ENCODE measurements around the gene ZFYVE28.

The ZFYVE28 gene

DNA sequence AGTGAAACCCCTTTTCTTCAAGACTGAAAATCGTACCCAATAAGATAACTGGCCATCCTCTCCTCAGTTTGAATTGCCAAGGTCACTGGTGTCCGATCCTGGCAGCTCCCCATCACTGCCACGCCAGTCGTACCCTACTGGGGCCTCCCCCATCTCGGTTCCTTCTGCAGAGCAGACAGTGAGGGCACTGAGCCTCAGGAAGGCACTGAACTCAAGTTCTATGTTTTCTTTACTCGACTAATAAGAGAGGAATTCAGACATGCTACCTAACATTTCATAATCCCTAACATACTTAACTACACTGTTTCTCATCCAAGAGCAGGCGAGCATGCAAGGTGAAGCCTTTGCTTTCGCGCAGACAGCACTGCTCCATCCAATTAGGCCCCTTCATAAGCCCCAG lies 23.4 kb downstream of the ZFYVE28 start:
- FAIRE-seq, result no peak
- no peak for TF ChIP-seq POLR2AphosphoS5 (IDR thresholded peaks at IDR 0.05; ENCODE audit: low read depth, low read length)
- TF ChIP-seq TAF1 (IDR thresholded peaks at IDR 0.05; ENCODE audit: low read depth, low read length), result no peak
- no peak for TF ChIP-seq PAX5 (IDR thresholded peaks at IDR 0.05; ENCODE audit: insufficient read depth, low read length, severe bottlenecking)
- no peak for TF ChIP-seq SPI1 (IDR thresholded peaks at IDR 0.05; ENCODE audit: low read depth, low read length)
- TF ChIP-seq POU2F2 (IDR thresholded peaks at IDR 0.05; ENCODE audit: low read depth, low read length), result no peak
- no peak for TF ChIP-seq POLR2A (IDR thresholded peaks at IDR 0.05; ENCODE audit: low read depth, low read length)
- DNase-seq (ENCODE audit: insufficient read length, low spot score), result no peak

DNA sequence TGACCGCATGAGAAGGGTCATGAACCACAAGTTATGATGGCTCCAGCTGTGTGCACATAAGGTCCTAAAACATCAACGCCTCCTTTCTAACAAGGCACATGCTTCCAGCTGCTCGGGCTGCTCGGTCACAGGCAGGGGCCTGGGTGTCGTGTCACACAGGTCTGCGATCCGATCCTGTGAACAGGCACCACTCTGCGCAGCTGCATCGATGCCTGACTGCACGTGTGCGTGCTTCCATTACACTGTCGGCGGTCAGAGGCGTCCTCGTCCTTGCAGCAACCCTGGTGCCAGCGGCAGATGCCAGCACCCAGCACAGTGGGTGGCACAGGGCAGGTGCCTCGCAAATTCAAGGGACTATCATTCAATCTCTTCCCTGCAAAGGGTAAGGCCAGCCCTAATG lies 23.9 kb downstream of the ZFYVE28 start:
- TF ChIP-seq POLR2AphosphoS5 (IDR thresholded peaks at IDR 0.05; ENCODE audit: low read depth, low read length) (no peak), POLR2A (IDR thresholded peaks at IDR 0.05; ENCODE audit: low read depth, low read length) (no peak), PAX5 (IDR thresholded peaks at IDR 0.05; ENCODE audit: insufficient read depth, low read length, severe bottlenecking) (no peak)
- FAIRE-seq, result no peak
- no peak for DNase-seq (ENCODE audit: insufficient read length, low spot score)

DNA sequence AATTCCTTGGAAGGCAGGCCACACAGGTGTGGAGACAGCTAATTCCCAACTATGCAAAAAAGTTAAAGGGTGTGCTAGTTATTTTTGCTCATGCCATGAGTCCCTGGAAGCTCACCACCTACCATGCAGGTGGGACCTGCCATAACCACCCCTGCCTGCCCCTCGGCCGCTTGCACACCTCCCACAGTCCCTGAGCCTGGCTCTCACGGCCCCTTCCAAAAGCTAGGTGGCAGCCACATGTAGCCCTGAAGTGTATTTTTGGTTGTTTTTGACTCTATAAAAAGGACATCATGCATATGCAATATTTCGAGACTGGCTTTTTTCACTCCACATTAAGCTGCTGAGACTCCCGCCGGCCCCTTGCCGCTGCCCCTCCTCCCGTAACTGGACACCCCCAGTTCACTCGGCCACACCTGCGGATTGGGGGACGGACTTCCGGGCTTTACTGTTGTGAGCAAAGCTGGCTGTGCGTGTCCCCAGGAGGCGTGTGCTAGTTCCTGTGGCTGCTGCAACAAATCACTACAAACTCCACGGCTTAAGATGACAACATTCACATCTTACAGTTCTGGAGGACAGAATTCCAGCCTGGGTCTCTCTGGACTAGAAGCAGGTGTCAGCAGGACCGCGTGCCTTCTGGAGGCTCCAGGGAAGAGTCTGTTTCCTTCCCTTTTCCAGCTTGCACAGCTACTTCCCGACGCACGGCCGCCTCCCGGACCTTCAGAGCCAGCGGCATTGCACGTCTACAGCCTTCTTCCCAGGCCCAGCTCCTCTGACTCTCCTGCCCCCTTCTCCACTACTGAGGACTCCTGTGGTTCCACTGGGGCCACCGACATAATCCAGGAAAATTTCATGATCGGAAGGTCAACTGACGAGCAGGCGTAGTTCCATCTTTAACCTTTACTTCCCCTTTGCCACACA lies 24.8 kb downstream of the ZFYVE28 start:
- DNase-seq (ENCODE audit: insufficient read length, low spot score), result no peak
- peak; percentile 81 for FAIRE-seq
- TF ChIP-seq POLR2A (IDR thresholded peaks at IDR 0.05; ENCODE audit: low read depth, low read length) (no peak), POLR2AphosphoS5 (IDR thresholded peaks at IDR 0.05; ENCODE audit: low read depth, low read length) (no peak), TAF1 (IDR thresholded peaks at IDR 0.05; ENCODE audit: low read depth, low read length) (no peak), PAX5 (IDR thresholded peaks at IDR 0.05; ENCODE audit: insufficient read depth, low read length, severe bottlenecking) (no peak), SPI1 (IDR thresholded peaks at IDR 0.05; ENCODE audit: low read depth, low read length) (no peak)

DNA sequence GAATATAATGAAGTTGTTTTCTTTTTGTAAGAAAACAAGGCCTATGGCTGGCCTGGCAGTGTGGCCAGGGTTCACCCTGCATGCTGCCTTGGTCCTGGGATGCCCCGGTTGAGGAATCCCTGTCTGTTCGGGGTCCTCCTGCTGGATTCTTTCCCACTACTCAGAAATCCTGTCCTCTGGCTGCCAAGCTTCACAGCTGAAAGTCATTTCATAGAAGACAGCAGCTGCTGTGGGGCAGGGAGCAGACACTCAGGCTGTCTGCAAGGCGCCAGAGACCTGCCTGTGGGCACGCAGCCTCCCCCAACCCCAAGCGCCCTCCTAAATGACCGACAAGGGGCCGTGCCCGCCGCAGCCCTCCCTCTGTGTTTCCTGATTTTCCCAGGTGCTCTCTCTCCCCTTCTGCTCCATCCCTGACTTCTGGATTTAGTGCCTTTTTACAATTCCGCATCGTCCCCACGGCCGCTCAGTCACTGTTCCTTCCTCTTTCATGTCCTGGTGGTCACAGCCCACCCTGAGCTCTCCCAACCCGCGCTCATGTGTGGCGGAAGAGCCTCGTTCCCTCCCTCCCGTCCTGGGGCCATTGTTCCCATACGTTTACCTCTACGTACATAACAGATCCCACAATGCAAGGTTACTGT lies 27.5 kb downstream of the ZFYVE28 start:
- FAIRE-seq, result no peak

DNA sequence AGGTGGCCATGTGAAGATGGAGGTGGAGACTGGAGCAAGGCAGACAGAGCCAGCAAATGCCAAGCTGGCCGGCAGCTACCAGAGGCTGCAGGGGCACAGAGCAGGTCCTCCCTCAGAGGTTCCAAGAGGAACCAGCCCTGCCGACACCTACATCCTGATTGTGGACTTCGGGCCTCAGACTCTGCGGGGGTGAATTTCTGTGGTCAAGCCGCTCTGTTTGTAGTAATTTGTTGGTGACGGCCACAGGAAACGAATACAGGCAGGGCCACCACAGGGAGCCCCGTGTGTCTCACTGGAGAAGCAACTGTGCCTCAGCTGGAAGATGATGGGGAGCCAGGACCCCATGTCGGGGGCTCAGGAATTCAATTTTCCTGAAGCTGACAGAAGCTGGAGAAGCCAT lies 28.3 kb downstream of the ZFYVE28 start:
- DNase-seq (ENCODE audit: insufficient read length, low spot score), result no peak
- TF ChIP-seq SPI1 (IDR thresholded peaks at IDR 0.05; ENCODE audit: low read depth, low read length) (no peak), POU2F2 (IDR thresholded peaks at IDR 0.05; ENCODE audit: low read depth, low read length) (no peak), TAF1 (IDR thresholded peaks at IDR 0.05; ENCODE audit: low read depth, low read length) (no peak), POLR2AphosphoS5 (IDR thresholded peaks at IDR 0.05; ENCODE audit: low read depth, low read length) (no peak), POLR2A (IDR thresholded peaks at IDR 0.05; ENCODE audit: low read depth, low read length) (no peak), PAX5 (IDR thresholded peaks at IDR 0.05; ENCODE audit: insufficient read depth, low read length, severe bottlenecking) (no peak)
- FAIRE-seq, result no peak

More for the DNA sequence above, 27.5 kb downstream of the ZFYVE28 start:
- DNase-seq (ENCODE audit: insufficient read length, low spot score), result no peak
- TF ChIP-seq TAF1 (IDR thresholded peaks at IDR 0.05; ENCODE audit: low read depth, low read length) (no peak), SPI1 (IDR thresholded peaks at IDR 0.05; ENCODE audit: low read depth, low read length) (no peak), POLR2AphosphoS5 (IDR thresholded peaks at IDR 0.05; ENCODE audit: low read depth, low read length) (no peak), PAX5 (IDR thresholded peaks at IDR 0.05; ENCODE audit: insufficient read depth, low read length, severe bottlenecking) (no peak), POU2F2 (IDR thresholded peaks at IDR 0.05; ENCODE audit: low read depth, low read length) (no peak), POLR2A (IDR thresholded peaks at IDR 0.05; ENCODE audit: low read depth, low read length) (no peak)

DNA sequence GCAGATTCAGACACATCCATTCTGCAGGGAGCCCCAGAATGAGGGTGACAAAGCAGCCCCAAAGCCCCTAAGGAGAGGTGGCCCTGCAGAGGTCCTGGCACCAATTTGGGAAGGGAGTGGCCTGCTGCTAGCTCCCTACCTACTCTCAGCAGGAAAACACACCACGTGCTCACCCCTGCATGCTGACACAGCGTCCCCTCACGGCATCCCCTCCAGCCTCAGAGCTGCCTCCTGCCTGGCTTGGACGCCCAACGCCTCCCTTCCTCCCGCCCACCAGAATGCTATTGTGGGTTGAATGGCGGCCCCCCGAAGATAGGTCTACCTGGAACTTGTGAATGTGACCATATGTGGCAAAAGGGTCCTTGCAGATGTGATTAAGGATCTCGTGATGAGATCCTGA lies 28.8 kb downstream of the ZFYVE28 start:
- DNase-seq (ENCODE audit: insufficient read length, low spot score) (no peak), FAIRE-seq (no peak)
- TF ChIP-seq POLR2A (IDR thresholded peaks at IDR 0.05; ENCODE audit: low read depth, low read length) (no peak), TAF1 (IDR thresholded peaks at IDR 0.05; ENCODE audit: low read depth, low read length) (no peak), SPI1 (IDR thresholded peaks at IDR 0.05; ENCODE audit: low read depth, low read length) (no peak), POU2F2 (IDR thresholded peaks at IDR 0.05; ENCODE audit: low read depth, low read length) (no peak), PAX5 (IDR thresholded peaks at IDR 0.05; ENCODE audit: insufficient read depth, low read length, severe bottlenecking) (no peak), POLR2AphosphoS5 (IDR thresholded peaks at IDR 0.05; ENCODE audit: low read depth, low read length) (no peak)

DNA sequence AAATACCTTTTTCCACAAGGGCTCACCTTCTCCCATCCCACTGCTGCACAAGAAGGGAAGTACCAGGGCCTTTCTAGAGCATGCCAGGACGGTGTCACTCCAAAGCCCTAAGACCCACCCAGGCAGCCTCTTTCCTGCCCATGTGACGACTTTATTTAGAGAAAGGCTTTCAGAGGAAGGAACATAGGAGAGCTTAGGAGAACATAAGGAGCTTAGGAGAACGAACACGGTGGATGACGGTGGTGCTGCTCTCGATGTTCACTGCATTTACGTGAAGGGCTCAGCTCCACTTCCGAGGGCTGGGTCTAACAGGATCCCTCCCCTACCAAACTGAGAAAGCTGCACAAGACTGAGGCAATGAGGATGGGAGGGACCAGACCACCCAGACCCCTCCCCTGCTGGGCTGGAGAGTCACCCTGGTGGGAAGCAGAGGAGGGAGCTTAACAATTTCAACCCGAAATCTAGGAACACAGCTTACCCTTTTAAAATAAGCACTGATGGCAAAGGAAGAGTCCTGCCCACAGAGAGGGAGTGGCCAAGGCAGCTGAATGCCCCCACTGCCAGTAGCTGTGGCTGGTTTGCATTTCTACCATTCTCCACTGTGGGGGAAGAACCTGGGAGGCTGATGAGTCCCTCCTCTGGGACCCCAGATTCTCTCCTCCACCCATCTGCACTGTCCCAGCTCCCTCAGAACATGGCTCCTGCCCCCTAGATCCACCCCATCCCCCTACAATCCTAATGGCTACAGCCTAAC lies 29.8 kb downstream of the ZFYVE28 start:
- DNase-seq (ENCODE audit: insufficient read length, low spot score), result no peak
- no peak for FAIRE-seq
- TF ChIP-seq TAF1 (IDR thresholded peaks at IDR 0.05; ENCODE audit: low read depth, low read length) (no peak), PAX5 (IDR thresholded peaks at IDR 0.05; ENCODE audit: insufficient read depth, low read length, severe bottlenecking) (no peak), SPI1 (IDR thresholded peaks at IDR 0.05; ENCODE audit: low read depth, low read length) (no peak), POLR2AphosphoS5 (IDR thresholded peaks at IDR 0.05; ENCODE audit: low read depth, low read length) (no peak), POU2F2 (IDR thresholded peaks at IDR 0.05; ENCODE audit: low read depth, low read length) (no peak), POLR2A (IDR thresholded peaks at IDR 0.05; ENCODE audit: low read depth, low read length) (no peak)

DNA sequence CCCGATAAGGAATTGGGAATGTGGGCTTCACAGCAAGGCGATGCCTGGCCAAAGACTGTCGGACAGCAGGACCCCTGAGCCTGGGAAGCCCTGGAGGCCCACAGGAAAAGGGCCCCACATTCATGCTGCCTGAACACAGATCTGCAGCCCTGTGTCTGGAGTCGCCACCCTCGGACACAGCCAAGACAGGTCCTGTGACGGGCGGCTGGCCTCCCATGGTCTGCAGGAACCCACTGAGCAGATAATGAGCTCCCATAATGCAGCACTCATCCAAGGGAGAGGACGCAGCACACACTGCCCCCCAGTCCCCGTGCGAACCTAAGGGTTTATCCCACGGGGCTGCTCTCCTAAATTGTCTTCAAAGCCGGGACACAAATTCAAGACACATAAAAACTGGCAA lies 30.6 kb downstream of the ZFYVE28 start:
- no peak for FAIRE-seq
- TF ChIP-seq POU2F2 (IDR thresholded peaks at IDR 0.05; ENCODE audit: low read depth, low read length) (no peak), SPI1 (IDR thresholded peaks at IDR 0.05; ENCODE audit: low read depth, low read length) (no peak), POLR2A (IDR thresholded peaks at IDR 0.05; ENCODE audit: low read depth, low read length) (no peak), TAF1 (IDR thresholded peaks at IDR 0.05; ENCODE audit: low read depth, low read length) (no peak), PAX5 (IDR thresholded peaks at IDR 0.05; ENCODE audit: insufficient read depth, low read length, severe bottlenecking) (no peak), POLR2AphosphoS5 (IDR thresholded peaks at IDR 0.05; ENCODE audit: low read depth, low read length) (no peak)
- DNase-seq (ENCODE audit: insufficient read length, low spot score), result no peak

DNA sequence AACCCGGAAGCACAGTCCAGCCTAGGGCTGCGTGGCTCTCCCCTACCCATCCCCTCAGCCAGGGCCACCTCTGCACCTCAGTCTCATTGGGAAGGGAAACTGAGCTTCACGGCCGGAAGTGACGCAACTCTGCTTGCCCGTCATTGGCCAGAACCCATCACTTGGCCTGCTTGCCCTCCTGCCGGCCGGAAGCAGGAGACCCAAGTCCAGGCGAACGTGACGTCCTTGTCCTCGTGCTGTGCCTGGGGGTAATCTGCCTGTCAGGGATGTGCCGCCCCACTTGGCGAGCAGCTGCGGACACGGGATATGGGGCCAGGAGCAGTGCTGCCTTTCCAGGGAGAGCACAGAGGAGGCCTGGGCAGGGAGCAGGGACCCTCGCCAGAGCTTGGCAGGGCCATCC lies 31.2 kb downstream of the ZFYVE28 start:
- no peak for TF ChIP-seq POLR2A (IDR thresholded peaks at IDR 0.05; ENCODE audit: low read depth, low read length)
- TF ChIP-seq PAX5 (IDR thresholded peaks at IDR 0.05; ENCODE audit: insufficient read depth, low read length, severe bottlenecking), result no peak
- TF ChIP-seq POU2F2 (IDR thresholded peaks at IDR 0.05; ENCODE audit: low read depth, low read length), result no peak
- TF ChIP-seq POLR2AphosphoS5 (IDR thresholded peaks at IDR 0.05; ENCODE audit: low read depth, low read length), result no peak
- TF ChIP-seq SPI1 (IDR thresholded peaks at IDR 0.05; ENCODE audit: low read depth, low read length), result no peak
- TF ChIP-seq TAF1 (IDR thresholded peaks at IDR 0.05; ENCODE audit: low read depth, low read length), result no peak
- DNase-seq (ENCODE audit: insufficient read length, low spot score), result no peak
- no peak for FAIRE-seq
